NT2/D1 (cell line): ENCODE data around the gene TRIM10.
"Not testable (repeated sequence)": the region's sequence is repeated elsewhere in the genome, so short reads cannot be mapped to it uniquely, and the experiment has no call there.

Experiments used
- DNase-seq: peaks from one replicate; pipeline ENCODE4 v3.0.0-alpha.2; 2011; ENCODE audit warnings: low read depth, low spot score
- H3K27me3 ChIP-seq: 2 replicates; pipeline ENCODE4 v1.6.0; 2011; ENCODE audit warnings: mild to moderate bottlenecking; ENCODE audit not compliant: insufficient read length, insufficient read depth
- H3K36me3 ChIP-seq: 2 replicates; pipeline ENCODE4 v1.6.1; 2011; ENCODE audit warnings: mild to moderate bottlenecking, low read length, mixed read lengths; ENCODE audit not compliant: insufficient read depth, insufficient read length
- H3K4me1 ChIP-seq: 2 replicates; pipeline ENCODE4 v1.5.1; 2011; ENCODE audit not compliant: insufficient read depth, insufficient read length
- H3K4me3 ChIP-seq: 2 replicates; pipeline ENCODE4 v1.5.1; 2011; ENCODE audit warnings: low read depth; ENCODE audit not compliant: insufficient read length
- H3K9ac ChIP-seq: 2 replicates; pipeline ENCODE4 v1.6.0; 2011; ENCODE audit warnings: low read depth; ENCODE audit not compliant: insufficient read length
- H3K9me3 ChIP-seq: 2 replicates; pipeline ENCODE4 v1.5.1; 2011; ENCODE audit warnings: mild to moderate bottlenecking, low read length; ENCODE audit not compliant: insufficient read depth
- SUZ12 ChIP-seq: IDR thresholded peaks from 2 replicates; pipeline ENCODE4 v1.6.1; 2011; ENCODE audit not compliant: insufficient read length, insufficient read depth; ENCODE audit errors: extremely low read depth
- YY1 ChIP-seq: IDR thresholded peaks from 2 replicates; pipeline ENCODE4 v1.6.1; 2011; ENCODE audit not compliant: insufficient read length, insufficient read depth
- ZNF274 ChIP-seq: IDR thresholded peaks from 2 replicates; pipeline ENCODE4 v1.6.1; 2011; ENCODE audit warnings: mild to moderate bottlenecking, low read depth, low read length

The TRIM10 gene

GRCh38 chr6:30171677-30172471 lies 10.9 kb upstream of the TRIM10 start:
- no peaks in the 10 kb centered on the region for H3K27me3 ChIP-seq
- H3K9me3 ChIP-seq: no peaks in the 10 kb centered on the region
- no peak overlapping the region for H3K9ac ChIP-seq
- no peak overlapping the region for H3K4me3 ChIP-seq
- TF ChIP-seq YY1 (no peak), ZNF274 (no peak), SUZ12 (no peak)
- H3K4me1 ChIP-seq: no peaks in the 10 kb centered on the region
- no peaks in the 10 kb centered on the region for H3K36me3 ChIP-seq
- no peak for DNase-seq

- Histone ChIP-seq H3K9me3 (no peaks in the 10 kb centered on the region), H3K27me3 (no peaks in the 10 kb centered on the region), H3K4me3 (no peak overlapping the region), H3K36me3 (no peaks in the 10 kb centered on the region), H3K4me1 (no peaks in the 10 kb centered on the region), H3K9ac (no peak overlapping the region)
- peak; percentile 33 for DNase-seq
- TF ChIP-seq SUZ12 (no peak), YY1 (no peak), ZNF274 (no peak)
Measured at GRCh38 chr6:30169658-30170614, 8.9 kb upstream of the TRIM10 start.

- Histone ChIP-seq H3K9me3 (no peaks in the 10 kb centered on the region), H3K36me3 (no peaks in the 10 kb centered on the region), H3K4me3 (no peak overlapping the region), H3K27me3 (no peaks in the 10 kb centered on the region), H3K4me1 (no peaks in the 10 kb centered on the region), H3K9ac (no peak overlapping the region)
- no peak for DNase-seq
- no peak for TF ChIP-seq YY1
- TF ChIP-seq SUZ12: no peak
- no peak for TF ChIP-seq ZNF274
Measured at GRCh38 chr6:30168741-30169140, 7.7 kb upstream of the TRIM10 start.

DNA sequence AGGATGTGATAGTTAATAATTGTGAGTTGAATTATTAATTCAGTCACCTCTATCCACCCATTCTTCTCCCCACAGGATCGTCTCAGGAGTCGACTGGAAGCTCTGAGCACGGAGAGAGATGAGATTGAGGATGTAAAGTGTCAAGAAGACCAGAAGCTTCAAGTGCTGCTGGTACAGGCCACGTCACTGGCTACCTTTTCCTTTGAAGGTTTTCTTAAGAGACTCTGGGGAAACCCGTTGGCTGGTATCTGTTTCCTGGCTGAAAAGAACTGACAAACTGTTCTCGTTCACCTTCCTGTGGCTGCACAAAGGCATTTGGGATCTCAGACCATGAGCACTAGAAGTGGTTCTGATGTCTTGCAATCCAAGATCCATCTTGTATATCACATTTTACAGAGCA lies 6.1 kb upstream of the TRIM10 start:
- DNase-seq: no peak
- H3K4me3 ChIP-seq: no peak overlapping the region
- TF ChIP-seq SUZ12: no peak
- TF ChIP-seq YY1: no peak
- no peak for TF ChIP-seq ZNF274
- no peaks in the 10 kb centered on the region for H3K9me3 ChIP-seq
- H3K36me3 ChIP-seq: no peaks in the 10 kb centered on the region
- H3K4me1 ChIP-seq: peaks cover 5% of the 10 kb centered on the region
- no peaks in the 10 kb centered on the region for H3K27me3 ChIP-seq
- no peak overlapping the region for H3K9ac ChIP-seq

- H3K36me3 ChIP-seq, H3K4me1 ChIP-seq, H3K27me3 ChIP-seq, H3K4me3 ChIP-seq, DNase-seq, H3K9me3 ChIP-seq, H3K9ac ChIP-seq: not testable (repeated sequence)
Measured at GRCh38 chr6:30165238-30165637, 4.2 kb upstream of the TRIM10 start.

- Histone ChIP-seq H3K9me3 (no peaks in the 10 kb centered on the region), H3K27me3 (no peaks in the 10 kb centered on the region), H3K4me3 (no peak overlapping the region), H3K36me3 (no peaks in the 10 kb centered on the region), H3K9ac (no peak overlapping the region), H3K4me1 (peaks cover 5% of the 10 kb centered on the region)
- TF ChIP-seq YY1: no peak
- no peak for TF ChIP-seq SUZ12
- TF ChIP-seq ZNF274: no peak
- DNase-seq: no peak
Measured at GRCh38 chr6:30164714-30165113, 3.7 kb upstream of the TRIM10 start.

GRCh38 chr6:30163918-30164654 lies 3.1 kb upstream of the TRIM10 start:
- Histone ChIP-seq H3K4me1 (peaks cover 5% of the 10 kb centered on the region), H3K36me3 (no peaks in the 10 kb centered on the region), H3K9me3 (no peaks in the 10 kb centered on the region), H3K27me3 (no peaks in the 10 kb centered on the region), H3K4me3 (no peak overlapping the region), H3K9ac (no peak overlapping the region)
- TF ChIP-seq SUZ12 (no peak), YY1 (no peak), ZNF274 (no peak)
- no peak for DNase-seq
